ENCODE data around the gene ARHGAP28.
A peak's percentile ranks its signal among the peaks of the same experiment; 100 is the strongest.

Gene ARHGAP28

DNA sequence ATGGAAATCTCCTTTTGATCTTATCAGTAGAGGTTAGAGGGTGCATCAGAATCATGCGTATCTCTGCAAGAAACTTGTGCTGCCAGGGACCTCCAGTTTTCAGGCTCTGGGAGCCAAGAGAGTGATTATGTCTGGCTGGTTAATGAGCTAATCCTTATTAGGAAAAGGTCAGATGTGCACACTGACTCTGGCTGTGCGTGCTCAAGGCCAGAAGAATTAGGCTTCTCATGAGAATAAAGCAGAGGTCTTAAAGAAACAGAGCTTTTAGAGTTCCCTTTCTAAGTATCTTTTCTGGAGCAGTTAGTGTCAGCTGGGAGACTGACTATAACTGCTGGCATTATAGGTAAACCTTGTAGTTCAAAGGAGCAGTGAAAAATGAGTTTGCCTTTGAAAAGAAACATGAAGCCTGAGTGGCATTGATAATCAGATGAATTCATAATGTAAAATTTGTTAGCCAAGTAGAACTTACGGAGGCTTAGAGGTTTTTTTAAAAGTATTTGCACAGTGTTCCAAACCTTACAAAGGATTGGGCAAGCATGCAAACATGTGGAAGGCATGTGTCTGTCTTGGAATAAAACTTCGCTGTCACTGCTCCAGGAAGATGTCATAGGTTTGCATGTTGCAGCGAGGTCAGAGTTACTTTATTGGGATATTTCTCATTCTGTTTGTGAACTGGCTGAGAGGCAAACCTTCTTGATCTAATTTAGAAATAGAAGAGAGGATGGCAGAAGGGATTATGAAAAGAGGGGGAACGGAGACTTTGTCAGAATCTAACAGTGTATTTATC lies 151.7 kb downstream of the ARHGAP28 start:
- no peak for DNase-seq (ENCODE audit: low spot score)
- no peaks in the 10 kb centered on the region for H3K36me3 ChIP-seq (ENCODE audit: low read depth)
- ATAC-seq (ENCODE audit: low read depth): no peak
- H3K4me3 ChIP-seq (ENCODE audit: severe bottlenecking): no peak overlapping the region
- H3K9me3 ChIP-seq (ENCODE audit: severe bottlenecking): no peaks in the 10 kb centered on the region
- TF ChIP-seq, protein P1, sequence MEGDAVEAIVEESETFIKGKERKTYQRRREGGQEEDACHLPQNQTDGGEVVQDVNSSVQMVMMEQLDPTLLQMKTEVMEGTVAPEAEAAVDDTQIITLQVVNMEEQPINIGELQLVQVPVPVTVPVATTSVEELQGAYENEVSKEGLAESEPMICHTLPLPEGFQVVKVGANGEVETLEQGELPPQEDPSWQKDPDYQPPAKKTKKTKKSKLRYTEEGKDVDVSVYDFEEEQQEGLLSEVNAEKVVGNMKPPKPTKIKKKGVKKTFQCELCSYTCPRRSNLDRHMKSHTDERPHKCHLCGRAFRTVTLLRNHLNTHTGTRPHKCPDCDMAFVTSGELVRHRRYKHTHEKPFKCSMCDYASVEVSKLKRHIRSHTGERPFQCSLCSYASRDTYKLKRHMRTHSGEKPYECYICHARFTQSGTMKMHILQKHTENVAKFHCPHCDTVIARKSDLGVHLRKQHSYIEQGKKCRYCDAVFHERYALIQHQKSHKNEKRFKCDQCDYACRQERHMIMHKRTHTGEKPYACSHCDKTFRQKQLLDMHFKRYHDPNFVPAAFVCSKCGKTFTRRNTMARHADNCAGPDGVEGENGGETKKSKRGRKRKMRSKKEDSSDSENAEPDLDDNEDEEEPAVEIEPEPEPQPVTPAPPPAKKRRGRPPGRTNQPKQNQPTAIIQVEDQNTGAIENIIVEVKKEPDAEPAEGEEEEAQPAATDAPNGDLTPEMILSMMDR (IDR thresholded peaks at IDR 0.05; ENCODE audit: poor library complexity, severe bottlenecking): no peak
- H3K4me1 ChIP-seq (ENCODE audit: insufficient read depth, poor library complexity, severe bottlenecking): no peaks in the 10 kb centered on the region
- no peaks in the 10 kb centered on the region for H3K27me3 ChIP-seq (ENCODE audit: insufficient read depth, poor library complexity, severe bottlenecking)
- no peak overlapping the region for H3K27ac ChIP-seq (ENCODE audit: poor library complexity, severe bottlenecking)

DNA sequence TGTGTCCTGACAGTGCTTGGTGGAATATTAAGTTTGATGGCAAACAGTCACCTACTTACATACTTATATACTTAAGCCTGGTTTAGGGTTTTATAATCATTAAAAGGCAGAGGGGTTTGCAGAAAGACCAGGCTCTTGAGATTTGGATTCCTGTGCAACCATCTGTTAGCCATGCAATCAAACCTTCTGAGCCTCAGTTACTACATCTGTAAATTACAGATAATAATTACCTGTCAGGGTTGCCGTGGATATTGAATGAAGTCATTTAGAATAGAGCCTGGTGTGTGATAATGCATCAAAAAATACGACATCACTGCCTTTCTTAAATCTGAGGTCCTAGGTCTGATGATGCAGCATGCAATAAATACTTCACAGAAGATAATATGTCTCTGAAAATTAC lies 152.9 kb downstream of the ARHGAP28 start:
- ATAC-seq (ENCODE audit: low read depth): no peak

DNA sequence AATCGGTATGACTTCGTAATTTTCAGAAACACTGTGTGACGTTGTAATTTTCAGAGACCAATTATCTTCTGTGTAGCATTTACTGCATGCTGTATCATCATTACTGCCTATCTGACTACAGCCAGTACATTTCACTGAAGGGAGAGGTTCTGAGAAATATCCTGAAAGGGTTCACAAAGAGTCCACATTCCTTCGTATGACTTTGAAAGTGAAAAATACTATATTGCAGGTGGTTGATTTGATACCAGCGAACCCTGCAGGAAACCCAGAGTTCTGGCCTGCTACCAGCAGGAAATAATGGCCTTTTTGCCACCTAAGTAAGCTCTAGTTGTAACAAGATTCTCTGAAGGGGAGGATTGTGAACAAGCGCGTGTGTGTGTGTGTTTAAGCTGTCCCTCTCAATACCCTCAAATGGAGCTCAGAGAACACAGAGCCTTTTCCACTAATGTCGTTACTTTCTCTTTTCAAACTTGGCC lies 155.5 kb downstream of the ARHGAP28 start:
- TF ChIP-seq, protein P1 (IDR thresholded peaks at IDR 0.05; ENCODE audit: poor library complexity, severe bottlenecking): no peak
- Histone ChIP-seq H3K27me3 (ENCODE audit: insufficient read depth, poor library complexity, severe bottlenecking) (no peaks in the 10 kb centered on the region), H3K9me3 (ENCODE audit: severe bottlenecking) (no peaks in the 10 kb centered on the region), H3K4me1 (ENCODE audit: insufficient read depth, poor library complexity, severe bottlenecking) (no peaks in the 10 kb centered on the region), H3K27ac (ENCODE audit: poor library complexity, severe bottlenecking) (no peak overlapping the region), H3K4me3 (ENCODE audit: severe bottlenecking) (no peak overlapping the region), H3K36me3 (ENCODE audit: low read depth) (no peaks in the 10 kb centered on the region)
- DNase-seq (ENCODE audit: low spot score) (no peak), ATAC-seq (ENCODE audit: low read depth) (no peak)

More for the DNA sequence above, 152.9 kb downstream of the ARHGAP28 start:
- no peaks in the 10 kb centered on the region for H3K9me3 ChIP-seq (ENCODE audit: severe bottlenecking)
- no peaks in the 10 kb centered on the region for H3K36me3 ChIP-seq (ENCODE audit: low read depth)
- no peak overlapping the region for H3K4me3 ChIP-seq (ENCODE audit: severe bottlenecking)
- H3K27ac ChIP-seq (ENCODE audit: poor library complexity, severe bottlenecking): no peak overlapping the region
- no peaks in the 10 kb centered on the region for H3K27me3 ChIP-seq (ENCODE audit: insufficient read depth, poor library complexity, severe bottlenecking)
- H3K4me1 ChIP-seq (ENCODE audit: insufficient read depth, poor library complexity, severe bottlenecking): no peaks in the 10 kb centered on the region
- no peak for DNase-seq (ENCODE audit: low spot score)
- TF ChIP-seq, protein P1 (IDR thresholded peaks at IDR 0.05; ENCODE audit: poor library complexity, severe bottlenecking): no peak

DNA sequence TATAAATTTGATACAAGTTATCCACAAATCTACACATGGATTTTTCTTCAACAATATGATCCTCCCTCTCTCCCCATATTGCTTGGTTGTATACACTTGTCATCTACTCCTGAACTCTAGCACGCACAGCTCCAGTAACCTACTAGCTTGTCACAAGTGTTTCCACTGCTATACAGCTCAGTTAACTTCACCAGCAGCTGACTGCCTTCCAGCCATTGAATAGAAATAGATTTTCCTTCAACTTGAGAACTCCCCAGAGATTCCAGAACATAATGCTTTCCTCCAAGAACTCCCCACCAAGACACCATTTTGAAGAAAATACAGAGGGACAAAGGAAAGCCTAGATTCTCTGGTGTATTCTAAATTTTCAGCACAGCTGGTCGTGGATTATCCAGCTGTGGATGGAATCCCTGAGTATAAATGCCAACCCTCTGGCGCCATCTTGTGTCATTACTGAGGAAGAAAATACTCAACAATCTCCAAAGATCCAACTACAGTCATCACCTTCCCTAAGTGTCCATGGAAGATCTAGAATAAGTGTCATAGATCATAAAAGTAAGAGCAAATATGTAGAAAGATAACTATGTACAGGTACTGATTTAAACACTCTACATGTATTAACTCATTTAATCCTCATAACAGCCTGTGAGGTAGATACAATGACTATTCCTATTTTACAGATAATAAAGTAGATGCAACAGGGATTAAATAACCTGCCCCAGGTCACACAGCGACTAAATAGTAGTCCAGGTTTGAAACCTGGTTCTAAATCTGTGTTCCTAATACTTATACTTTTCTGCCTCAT lies 156.7 kb downstream of the ARHGAP28 start:
- H3K36me3 ChIP-seq (ENCODE audit: low read depth): no peaks in the 10 kb centered on the region
- DNase-seq (ENCODE audit: low spot score) (no peak), ATAC-seq (ENCODE audit: low read depth) (peak; percentile 61)
- TF ChIP-seq, protein P1 (IDR thresholded peaks at IDR 0.05; ENCODE audit: poor library complexity, severe bottlenecking): peak; percentile 80
- no peaks in the 10 kb centered on the region for H3K27me3 ChIP-seq (ENCODE audit: insufficient read depth, poor library complexity, severe bottlenecking)
- no peaks in the 10 kb centered on the region for H3K4me1 ChIP-seq (ENCODE audit: insufficient read depth, poor library complexity, severe bottlenecking)
- H3K9me3 ChIP-seq (ENCODE audit: severe bottlenecking): no peaks in the 10 kb centered on the region
- H3K4me3 ChIP-seq (ENCODE audit: severe bottlenecking): no peak overlapping the region
- H3K27ac ChIP-seq (ENCODE audit: poor library complexity, severe bottlenecking): no peak overlapping the region

Data from RWPE2 (cell line).